HG02870 (cell line): ENCODE data around the gene ADGRF3.
"Not testable (repeated sequence)": the region's sequence is repeated elsewhere in the genome, so short reads cannot be mapped to it uniquely, and the experiment has no call there.

Experiments
- ATAC-seq: cut with Tn5 transposase; IDR thresholded peaks from one replicate; pipeline ENCODE4 v1.9.1; 2021; ENCODE audit warnings: mild to moderate bottlenecking, moderate library complexity; ENCODE audit not compliant: unreplicated experiment

ADGRF3 gene

DNA sequence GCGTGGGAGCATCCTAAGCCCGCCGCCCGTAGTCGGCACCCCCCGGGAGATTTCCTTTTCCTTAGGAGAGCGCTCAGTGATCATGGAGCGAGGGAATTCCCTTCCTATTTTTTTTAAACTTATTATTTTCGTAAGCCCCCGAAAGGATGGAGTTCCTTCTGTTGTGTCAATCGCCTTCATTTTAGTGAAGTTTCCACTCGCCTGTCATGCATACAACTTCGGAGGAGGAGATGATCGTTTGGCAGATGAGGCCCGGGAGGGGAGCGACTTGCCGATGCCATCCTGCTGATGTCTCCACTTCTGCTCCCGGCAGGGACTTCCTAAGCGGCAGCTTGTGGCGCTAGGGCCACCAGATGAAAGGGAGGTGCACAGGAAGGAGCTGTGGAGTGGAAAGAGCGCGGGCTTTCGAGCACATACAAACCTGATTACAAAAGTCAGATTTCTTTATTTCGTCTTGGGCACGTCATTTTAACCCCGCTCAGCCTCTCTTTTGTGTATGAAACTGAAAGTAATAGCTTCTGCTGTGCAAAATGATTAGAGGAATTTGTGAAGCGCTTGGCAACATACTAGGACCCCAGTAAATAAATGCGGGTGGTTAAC is at the start of gene ADGRF3:
Gene ADGRF3, minus strand, starts transcription at position 336 of the 600 bp plus-strand sequence. CDS start 555 bp downstream, outside the sequence.
- no peak for ATAC-seq

DNA sequence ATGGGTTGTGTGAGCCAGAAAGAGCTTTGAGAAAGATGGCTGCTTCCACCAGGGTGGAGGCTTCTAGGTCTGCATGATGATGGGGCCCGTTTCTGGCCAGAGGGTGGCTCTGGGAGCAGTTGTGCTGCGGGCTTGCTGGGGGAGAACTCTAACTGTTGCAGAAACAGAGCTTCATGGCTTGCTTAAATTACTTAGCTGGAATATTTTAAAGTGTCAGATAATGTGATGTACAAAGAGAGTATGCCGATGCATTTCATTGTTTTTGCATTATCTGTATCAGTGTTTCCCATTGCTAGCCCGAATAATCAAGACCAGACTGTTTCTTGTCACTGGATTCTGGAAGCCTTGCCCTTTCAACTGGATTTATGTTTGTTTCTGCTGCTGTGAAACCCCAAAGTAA is 48.8 kb upstream of the ADGRF3 start:
- no peak for ATAC-seq

DNA sequence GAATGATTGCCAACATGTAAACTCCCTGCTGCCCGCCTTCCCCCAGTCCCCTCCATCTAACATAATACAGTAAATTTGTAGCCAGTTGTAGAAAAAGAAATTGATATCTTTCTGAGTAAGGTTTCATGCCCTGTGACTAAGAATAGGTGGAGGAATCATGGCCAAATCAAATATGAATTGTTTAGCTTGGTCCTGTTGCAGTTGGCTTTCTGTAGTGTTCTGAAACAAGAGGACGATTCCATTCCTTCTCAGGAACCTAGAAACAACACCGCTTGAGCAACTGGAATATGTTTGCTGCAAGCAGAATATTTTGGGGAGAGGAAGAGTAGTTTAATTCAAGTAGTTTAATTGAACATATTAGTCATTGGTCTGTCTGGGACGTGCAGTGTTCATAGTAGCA is 48.1 kb upstream of the ADGRF3 start:
- no peak for ATAC-seq

DNA sequence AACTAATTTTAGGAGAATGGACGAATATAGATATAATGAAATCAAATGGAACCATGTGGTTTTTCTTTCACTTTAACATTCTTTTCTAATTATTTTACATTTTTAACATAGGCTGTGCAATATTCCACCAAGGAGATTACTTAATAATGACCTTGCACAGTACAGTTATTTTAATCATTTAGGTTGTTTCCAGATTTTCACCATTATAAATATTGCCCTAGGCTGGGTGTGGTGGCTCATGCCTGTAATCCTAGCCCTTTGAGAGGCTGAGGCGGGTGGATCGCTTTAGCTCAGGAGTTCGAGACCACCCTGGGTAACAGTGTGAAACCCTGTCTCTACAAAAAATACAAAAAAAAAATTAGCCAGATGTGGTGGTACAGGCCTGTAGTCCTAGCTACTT is 40.6 kb upstream of the ADGRF3 start:
- no peak for ATAC-seq

GRCh38 chr2:26384597-26384996 is 38.0 kb upstream of the ADGRF3 start:
- no peak for ATAC-seq

DNA sequence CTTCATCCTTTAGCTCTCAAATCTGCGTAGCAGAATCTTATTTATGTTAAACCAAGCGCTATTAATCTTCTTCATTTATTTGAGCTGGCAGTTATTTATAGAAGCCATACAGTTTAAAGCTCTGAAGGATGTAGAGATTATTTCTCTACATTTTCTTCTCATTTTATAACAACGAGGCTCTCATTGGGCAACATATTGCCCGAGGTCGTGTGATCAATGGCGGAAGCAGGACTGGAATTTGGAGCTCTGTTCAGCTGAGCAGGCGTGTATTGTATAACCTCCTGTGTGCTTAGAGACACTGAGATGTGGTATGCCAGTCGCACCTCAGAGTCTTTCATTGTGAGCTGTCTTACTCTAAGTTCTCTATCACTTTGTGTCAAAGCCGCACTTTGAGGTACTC is 37.6 kb upstream of the ADGRF3 start:
- no peak for ATAC-seq

DNA sequence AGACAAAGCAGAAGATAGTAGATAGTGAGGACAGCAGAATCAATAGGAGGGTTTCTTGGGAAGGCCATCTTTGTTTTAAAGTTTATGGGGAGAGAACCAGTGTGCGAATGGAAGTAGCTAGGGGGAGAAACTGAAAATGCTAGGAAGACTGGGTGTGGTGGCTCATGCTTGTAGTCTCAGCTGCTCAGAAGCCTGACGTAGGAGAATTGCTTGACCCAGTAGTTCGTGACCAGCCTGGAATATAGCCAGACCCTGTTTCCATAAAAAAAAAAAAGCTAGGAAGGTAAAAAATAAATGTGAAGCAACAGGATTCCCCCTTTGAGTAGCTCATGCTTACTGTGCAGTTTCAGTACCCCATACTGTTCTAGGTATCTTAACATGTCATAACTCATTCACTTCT is 36.0 kb upstream of the ADGRF3 start:
- no peak for ATAC-seq

DNA sequence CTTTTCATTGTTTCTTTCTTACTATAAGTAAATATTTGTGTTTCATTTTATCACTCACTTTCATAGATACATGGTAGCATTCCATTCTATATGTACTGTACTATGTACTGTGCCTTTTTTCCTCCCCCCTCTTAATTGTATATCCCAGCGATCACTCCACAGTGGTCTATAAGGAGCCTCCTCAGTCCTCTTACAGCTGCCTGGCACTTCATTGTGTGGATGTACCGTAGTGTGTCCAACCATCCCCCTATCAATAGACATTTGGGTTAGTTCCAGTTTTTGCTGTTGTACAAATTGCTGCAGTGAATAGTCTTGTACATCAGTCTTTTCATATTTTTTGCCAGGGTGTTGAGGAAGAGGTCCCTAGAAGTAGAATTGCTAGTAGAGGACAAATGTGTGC is 33.7 kb upstream of the ADGRF3 start:
- ATAC-seq: no peak

- ATAC-seq: no peak
Observed at GRCh38 chr2:26376799-26377198, 30.2 kb upstream of the ADGRF3 start.

- not testable (repeated sequence) for ATAC-seq
Observed at GRCh38 chr2:26370909-26371308, 24.3 kb upstream of the ADGRF3 start.

GRCh38 chr2:26369664-26370063 is 23.1 kb upstream of the ADGRF3 start:
- not testable (repeated sequence) for ATAC-seq

DNA sequence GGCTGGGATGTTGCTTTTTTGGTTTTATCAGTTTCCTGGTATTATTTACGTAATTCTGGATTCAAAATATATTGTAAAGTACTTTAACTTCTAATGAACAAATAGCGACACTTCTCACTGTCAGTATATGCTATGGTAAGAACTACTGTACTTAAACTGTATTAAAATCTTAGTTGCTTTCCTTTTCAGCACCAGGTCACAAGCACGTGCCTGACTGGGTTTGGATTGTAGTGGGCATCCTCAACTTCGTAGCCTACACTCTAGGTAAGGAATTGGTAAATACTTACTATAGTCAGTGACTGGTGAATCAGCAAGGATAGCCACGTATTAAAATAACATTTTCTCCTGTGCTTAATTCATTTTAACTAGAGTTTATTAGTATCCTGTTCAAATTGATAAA is 20.4 kb upstream of the ADGRF3 start:
- no peak for ATAC-seq

- ATAC-seq: no peak
Observed at GRCh38 chr2:26364669-26365068, 18.1 kb upstream of the ADGRF3 start.

DNA sequence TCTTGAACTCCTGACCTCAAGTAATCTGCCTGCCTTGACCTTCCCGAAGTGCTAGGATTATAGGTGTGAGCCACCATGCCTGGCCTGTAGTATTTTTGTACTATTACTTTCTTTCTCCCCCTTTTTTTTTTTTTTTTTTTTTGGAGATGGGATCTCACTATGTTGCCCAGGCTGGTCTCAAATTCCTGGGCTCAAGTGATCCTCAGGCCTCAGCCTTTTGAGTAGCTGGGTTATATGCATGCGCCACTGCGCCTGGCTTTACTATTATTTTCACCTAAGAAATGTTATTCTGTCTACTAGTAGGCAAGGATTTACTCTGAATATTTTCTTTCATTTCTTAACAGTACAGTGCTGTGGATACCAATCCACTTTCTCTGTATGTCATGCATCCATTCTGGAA is 17.4 kb upstream of the ADGRF3 start:
- no peak for ATAC-seq

DNA sequence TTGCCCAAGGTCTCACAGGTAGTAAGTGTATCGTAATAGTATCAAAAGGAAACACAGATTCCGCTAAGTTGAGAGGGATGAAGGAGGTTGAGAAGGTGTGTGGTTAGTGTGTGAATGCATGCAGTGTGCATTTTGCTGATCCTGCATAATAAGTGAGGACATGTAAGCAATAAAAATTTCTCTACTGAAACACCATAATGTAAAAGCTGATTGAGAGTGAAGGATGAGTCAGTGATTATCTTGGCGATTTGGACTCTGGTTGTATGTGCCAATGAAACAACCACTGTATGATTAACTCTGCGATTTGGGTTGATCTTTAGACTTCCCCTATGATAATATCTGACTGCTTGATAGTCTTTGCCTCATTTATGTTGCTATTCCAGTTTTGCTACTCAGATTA is 16.7 kb upstream of the ADGRF3 start:
- no peak for ATAC-seq

- no peak for ATAC-seq
Observed at GRCh38 chr2:26359886-26360473, 13.4 kb upstream of the ADGRF3 start.

DNA sequence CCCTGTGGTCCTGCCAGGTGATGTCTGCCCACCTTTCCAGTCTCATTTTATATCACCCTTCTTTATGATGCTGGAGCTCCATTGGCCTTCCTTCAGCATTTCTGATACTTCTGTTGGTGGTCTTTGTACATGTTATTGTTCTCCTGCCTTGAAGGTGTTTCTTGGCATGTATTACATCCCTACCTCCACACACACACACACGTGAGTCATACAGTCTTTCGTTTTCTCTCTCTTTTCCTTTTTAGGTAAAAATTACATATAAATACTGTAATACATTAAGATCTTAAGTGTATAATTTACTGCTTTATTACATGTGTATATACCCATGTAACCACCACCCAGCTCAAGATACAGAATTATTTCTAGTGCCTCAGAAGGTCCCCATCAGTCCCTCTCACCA is 10.2 kb upstream of the ADGRF3 start:
- no peak for ATAC-seq

GRCh38 chr2:26356111-26356510 is 9.5 kb upstream of the ADGRF3 start:
- no peak for ATAC-seq

GRCh38 chr2:26355038-26355995 is 8.7 kb upstream of the ADGRF3 start:
- no peak for ATAC-seq

DNA sequence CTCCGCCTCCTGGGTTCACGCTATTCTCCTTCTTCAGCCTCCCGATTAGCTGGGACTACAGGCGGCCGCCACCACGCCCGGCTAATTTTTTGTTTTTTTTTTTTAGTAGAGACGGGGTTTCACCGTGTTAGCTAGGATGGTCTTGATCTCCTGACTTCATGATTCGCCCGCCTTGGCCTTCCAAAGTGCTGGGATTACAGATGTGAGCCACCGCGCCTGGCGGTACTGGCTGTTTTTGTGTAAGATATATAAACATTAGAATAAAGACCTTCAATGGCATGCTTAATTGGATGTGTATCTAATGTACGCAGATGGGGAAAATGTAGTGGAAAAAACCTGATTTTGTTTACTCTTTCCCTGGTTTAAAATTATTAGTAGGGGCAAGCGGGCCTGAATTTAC is 7.9 kb upstream of the ADGRF3 start:
- not testable (repeated sequence) for ATAC-seq

GRCh38 chr2:26352892-26353291 is 6.3 kb upstream of the ADGRF3 start:
- no peak for ATAC-seq
